Activated CD4-positive, alpha-beta T cell treated with anti-CD3 and anti-CD28 coated beads, Interleukin-2, amount 50 U/mL, for 24 hours (primary cell): ENCODE measurements around the gene ZNF586.
"Not testable (repeated sequence)": the region's sequence is repeated elsewhere in the genome, so short reads cannot be mapped to it uniquely, and the experiment has no call there.

Experiments
- DNase-seq, 2 donors: peaks; one replicate each; pipeline ENCODE4 v3.0.0-alpha.2; 2020; ENCODE audit warnings: low read depth in 1 of 2, low spot score in 1 of 2

The ZNF586 gene

GRCh38 chr19:57821501-57821900 is 52.0 kb downstream of the ZNF586 start:
- not testable (repeated sequence) for DNase-seq

- DNase-seq, result not testable (repeated sequence)
Observed at GRCh38 chr19:57823155-57823554, 53.7 kb downstream of the ZNF586 start.

DNA sequence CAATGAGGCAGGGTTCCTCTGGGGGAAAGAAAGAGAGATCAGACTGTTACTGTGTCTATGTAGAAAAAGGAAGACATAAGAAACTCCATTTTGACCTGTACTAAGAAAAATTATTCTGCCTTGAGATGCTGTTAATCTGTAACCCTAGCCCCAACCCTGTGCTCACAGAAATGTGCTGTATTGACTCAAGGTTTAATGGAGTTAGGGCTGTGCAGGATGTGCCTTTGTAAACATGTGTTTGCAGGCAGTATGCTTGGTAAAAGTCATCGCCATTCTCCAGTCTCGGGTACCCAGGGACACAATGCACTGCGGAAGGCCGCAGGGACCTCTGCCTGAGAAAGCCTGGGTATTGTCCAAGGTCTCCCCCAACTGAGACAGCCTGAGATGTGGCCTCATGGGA is 54.1 kb downstream of the ZNF586 start:
- DNase-seq, result not testable (repeated sequence)

DNA sequence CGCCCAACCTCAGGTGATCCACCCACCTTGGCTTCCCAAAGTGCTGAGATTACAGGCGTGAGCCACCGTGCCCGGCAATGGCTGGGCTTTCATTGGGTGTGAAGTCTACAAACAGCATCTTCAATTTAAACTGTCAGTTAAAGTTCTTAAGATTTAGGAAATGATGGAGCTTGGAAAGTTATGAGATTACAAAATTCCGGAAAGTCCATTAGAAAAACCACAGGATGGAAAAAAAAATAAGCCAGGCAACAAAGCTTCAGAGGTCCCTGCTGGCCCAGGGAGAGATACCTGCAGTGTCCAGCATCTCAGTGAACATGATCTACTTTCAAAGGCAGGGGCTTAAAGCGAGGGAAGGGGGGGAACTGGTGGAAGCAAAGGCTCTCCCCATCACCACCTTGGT is 56.0 kb downstream of the ZNF586 start:
- no peak for DNase-seq

GRCh38 chr19:57829316-57829715 is 59.8 kb downstream of the ZNF586 start:
- DNase-seq, result no peak

DNA sequence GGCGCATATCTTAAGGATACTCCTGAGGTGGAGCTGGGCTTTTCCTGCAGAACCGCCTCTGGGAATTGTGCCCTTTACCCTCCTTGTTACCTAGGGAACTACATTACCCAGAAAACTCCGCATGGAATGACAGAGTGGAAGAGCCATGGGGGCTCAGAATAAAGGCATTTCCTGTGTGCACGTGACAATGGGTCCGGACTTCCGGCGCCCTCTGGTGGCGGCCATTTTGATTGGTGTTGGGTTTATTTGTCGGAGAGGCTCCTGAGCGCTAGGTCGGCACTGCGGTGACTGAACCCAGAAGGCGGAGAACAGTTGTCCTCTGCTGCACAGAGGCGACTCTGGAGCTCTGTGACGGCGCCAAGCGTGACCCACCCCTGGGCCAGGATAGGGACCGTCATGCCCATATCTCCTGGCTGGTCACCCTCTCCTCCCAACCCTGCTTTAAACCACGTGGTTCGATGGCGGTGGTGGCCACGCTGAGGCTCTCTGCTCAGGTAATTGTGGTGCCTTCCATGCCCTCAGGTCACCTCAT is 60.7 kb downstream of the ZNF586 start, which contains the start of gene ZNF587B:
TSS of gene ZNF587B (plus strand) at position 229 of the 532 bp plus-strand sequence. CDS start at position 459, 230 bp downstream.
- no peak for DNase-seq
